GM18498 (cell line): Measurements from ENCODE around the gene MPHOSPH6.
"Not testable (repeated sequence)": the region's sequence is repeated elsewhere in the genome, so short reads cannot be mapped to it uniquely, and the experiment has no call there.

ENCODE experiments used
- ATAC-seq: cut with Tn5 transposase; IDR thresholded peaks from one replicate; pipeline ENCODE4 v1.9.1; 2021; ENCODE audit warnings: mild to moderate bottlenecking, moderate library complexity; ENCODE audit not compliant: unreplicated experiment

MPHOSPH6 gene, protein sequence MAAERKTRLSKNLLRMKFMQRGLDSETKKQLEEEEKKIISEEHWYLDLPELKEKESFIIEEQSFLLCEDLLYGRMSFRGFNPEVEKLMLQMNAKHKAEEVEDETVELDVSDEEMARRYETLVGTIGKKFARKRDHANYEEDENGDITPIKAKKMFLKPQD

DNA sequence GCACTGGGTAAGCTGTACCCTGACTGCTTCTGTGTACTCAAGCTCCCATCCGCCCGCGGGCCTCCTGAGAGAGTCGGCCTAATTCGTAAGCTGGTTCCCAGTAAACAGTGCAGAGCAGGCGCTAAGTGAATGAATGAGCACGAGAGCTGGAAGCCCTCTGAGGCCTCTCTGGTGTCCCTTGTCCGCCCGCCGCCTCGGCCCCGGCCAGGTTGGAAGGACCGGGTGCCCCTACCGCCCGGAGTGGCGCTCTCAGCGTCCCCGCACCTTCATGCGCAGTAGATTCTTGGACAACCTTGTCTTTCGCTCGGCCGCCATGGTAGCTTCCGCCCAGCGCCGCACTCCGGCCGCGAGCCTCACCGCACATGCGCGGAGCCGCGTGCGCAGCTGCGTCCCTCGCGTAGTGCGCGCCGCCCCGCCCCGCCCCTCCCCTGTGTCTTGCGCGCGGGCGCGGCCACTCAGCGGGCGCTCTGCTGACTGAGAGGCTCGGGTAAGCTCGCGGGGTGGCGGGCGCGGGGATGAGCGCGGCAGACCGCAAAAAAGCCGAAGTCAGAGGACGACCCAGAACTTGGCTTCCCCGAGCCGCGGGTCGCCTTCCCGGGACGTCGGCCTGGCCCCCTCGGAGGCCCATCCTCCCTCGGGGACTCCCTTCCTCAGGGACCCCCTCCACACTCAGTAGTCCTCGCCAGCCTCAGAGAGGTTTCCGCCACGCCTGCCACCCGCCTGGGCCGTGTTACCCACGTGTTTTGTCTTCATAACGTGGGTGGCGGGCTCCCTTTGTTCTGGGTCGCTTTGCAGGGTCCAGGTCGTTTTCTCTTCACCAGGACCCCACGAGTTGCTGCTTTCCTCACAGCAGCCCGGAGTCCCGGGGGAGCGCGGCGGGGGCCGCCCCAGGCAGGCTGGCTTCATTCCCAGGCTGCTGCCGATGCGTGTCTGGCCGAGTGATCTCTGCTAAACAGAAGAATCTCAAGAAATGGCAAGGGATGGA lies at the start of gene MPHOSPH6:
TSS of gene MPHOSPH6 (minus strand) at position 364 of the 985 bp plus-strand sequence. CDS start at position 315, 49 bp downstream.
- peak; percentile 97 for ATAC-seq

DNA sequence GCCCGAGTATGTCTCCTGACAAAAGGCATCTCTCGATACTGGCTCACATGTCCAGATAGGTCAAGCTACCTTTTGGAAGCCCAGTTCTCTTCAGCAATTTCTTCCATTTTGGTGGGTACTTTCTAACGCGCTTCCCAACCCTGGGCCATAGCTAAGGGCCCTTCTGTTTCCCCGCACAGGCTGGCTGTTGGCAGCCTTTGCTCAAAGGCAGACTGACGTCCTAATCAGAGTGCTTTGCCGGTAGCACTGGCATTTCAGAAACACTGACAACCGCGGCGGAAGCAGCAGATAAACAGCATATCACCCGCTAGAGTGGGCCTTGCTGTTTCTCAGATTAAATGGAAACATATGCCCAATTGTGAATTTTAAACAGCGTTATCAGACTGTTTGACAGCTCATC lies 49.3 kb upstream of the MPHOSPH6 start:
- no peak for ATAC-seq

DNA sequence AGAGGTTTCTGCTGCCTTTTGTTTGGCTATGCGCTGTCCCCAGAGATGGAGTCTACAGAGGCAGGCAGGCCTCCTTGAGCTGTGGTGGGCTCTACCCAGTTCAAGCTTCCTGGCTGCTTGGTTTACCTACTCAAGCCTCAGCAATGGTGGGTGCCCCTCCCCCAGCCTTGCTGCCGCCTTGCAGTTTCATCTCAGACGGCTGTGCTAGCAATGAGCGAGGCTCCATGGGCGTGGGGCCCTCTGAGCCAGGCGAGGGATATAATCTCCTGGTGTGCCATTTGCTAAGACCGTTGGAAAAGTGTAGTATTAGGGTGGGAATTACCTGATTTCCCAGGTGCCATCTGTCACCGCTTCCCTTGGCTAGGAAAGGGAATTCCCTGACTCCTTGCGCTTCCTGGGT lies 39.3 kb upstream of the MPHOSPH6 start:
- ATAC-seq: not testable (repeated sequence)

DNA sequence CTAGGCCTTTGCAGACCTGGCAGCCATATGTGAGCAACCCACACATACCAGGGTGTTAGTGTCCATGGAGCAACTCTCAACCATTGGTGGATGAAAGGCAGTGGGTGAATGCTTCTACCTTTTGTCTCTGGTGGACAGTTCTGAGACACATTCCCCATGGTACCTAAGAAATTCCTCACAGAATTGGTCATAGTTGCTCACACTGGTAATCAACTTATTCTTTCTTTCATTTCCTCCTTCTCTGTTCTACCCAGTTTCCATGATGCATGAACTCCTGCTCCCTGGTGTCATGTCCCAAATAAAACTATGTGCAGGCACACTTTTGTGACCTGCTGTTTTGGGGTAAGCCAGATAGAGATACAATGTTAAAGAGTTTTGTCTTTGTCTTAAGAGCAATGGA lies 33.2 kb upstream of the MPHOSPH6 start:
- no peak for ATAC-seq

DNA sequence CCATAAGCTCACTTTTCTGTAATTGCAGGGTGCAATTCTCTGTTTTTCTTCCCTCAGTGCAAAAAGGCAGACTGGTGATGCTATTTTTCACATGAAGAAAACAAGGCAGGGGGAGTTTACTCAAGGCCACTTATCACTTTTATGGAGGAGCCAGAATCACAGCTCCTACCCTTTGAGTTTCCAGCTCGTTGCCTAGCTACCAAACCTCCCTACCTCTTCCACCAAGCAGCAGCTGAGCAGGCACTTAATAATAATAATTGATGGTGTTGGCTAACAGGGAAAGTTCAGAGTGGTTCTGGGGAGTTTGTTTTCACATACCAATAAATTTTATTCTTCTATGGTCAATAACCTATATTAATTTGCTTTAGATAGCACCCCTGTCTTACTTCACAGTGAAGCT lies 31.9 kb upstream of the MPHOSPH6 start:
- ATAC-seq: no peak

DNA sequence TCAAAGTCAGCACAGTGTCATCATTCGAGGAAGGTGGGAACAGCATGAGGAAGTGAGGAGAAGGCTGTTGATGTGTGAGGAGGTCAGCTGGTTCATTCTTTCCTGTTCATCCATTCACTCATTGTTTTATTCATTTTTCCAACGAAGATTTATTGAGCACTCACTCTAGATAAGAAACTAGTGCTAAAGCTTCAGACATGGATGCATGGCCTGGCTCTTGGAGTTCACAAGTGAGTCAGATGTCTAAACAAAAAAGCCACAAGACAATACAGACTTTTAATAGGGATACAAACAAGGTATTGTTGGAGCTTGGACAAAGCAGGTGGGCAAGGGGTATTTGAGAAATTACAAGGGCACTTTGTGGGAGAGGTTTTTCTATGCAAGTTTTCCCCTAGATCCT lies 31.3 kb upstream of the MPHOSPH6 start:
- no peak for ATAC-seq

DNA sequence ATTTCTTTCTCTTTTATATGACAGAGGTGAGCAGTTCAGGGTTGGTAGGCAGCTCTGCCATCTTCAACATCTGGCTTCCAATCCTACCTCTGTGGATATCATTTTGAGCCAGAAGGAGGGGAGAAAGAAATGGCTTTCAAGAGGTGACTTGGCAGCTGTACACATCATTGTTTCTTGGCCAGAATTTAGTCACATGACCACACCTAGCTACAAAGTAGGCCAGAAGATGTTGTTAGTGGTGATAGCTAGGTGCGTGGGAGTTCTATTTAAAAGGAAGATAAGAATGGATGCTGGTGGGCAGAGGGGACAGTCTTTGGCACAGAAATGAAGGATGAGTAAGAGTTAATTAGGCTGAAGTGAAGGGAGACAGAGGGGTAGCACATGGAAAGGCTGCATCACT lies 29.2 kb upstream of the MPHOSPH6 start:
- ATAC-seq: no peak

DNA sequence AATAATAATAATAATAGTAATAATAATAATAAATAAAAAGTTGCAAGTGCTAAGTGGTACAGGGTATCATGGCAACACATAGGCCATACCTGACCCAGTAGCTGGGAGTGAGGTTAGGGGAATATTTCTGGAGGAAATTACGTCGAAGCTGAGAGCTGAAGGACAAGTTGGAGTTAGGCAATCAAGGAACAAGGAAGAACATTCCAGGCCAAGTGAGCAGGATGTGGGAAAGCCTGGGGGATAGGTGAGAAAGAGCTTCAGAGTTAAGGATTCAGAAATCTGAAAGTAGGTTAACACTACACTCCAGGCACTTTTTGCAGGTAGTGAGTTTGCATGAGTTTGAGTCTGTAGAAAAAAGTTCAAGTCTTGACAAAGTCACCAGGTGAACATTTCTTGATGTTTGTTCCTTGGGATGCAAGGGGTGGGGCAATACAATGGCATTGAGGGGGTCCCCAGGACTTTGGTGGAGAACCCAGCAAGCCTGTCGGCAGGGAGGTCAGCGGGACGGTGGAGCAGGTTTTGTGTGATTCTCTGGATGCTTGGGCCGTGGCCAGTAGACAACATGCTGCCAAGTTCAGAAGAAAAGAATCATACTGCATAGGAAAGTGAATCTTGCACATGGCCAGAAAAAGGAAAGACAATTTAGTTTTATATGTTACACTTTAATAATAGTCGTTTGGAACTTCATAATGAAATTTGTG lies 27.7 kb upstream of the MPHOSPH6 start:
- no peak for ATAC-seq

DNA sequence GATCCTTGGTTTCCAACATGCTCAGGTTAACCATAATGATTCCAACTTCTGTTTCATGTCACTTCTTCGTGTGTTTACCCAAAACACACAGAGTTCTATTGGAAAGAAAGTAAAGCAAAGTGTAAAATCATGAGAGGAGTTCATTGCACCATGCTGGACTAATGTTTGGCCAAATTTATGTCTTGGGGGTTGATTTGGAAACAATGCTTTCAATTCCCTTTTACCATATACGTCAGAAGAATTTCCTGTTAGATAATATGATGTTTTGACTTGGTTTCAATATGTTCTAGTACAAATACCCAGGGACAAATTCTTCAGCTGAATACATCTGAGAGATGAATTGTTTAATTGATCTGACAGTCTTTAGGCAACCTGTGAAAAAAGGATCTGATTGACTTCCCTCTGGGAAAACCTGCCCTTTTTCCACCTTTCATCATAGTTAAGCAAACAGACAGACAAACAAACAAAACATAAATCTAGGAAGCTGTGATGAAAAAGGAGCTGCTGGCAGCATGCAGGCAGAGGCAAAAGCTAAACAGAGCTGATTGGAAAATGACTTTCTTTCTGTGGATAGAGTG lies 26.0 kb upstream of the MPHOSPH6 start:
- no peak for ATAC-seq

DNA sequence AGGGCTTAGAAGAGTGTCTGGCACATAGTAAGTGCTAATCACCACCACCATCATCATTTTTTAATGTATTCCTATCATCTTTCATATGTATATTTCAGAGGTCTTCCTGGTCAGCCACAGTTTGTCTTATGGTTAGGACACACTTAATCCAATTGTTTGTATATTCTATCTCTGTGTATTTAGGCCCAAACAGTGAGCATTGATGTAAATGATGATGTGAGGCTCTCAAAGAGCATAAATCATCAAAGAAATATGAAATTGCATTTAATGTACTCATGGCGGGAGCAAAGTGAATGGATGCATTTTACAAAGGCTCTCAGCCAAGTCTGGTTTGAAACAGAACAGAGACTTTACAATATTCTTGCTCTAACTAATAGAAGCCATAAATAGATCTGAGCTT lies 24.1 kb upstream of the MPHOSPH6 start:
- no peak for ATAC-seq

DNA sequence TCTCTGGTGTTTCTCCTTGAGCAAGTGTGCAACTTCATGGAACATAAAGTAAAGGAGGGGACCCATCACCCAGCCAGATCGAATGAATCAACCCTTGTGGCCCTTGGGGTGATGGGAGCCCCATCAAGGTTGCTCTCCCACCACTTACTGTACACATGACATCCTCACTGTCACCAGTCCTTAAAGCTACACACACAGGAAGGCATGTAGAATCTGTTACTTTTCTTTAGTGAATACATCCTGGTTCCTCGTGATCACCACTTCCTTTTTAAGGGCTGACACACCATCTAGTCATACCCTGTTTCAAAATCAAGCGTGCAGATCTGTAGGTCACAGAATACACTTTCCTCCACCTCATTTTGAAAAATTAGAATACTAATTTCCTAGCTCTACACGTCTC lies 22.6 kb upstream of the MPHOSPH6 start:
- no peak for ATAC-seq

DNA sequence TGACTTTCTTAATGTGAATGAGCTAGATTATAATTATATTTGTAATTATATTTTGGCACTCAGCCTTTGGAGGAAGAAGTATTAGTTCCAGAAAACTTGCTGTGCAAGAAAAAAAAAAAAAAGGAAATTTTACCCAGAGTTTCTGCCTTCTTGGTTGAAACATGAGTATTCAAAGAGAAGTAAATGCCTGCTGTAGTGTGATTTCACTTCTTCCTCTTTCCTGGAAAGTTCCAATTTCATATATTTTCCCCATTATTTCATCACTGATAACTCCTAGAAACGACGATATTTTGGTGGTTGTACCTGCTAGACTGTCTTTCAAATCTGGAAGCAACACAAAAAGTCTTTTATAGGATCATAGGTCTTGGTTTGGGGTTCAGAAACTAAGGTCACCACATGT lies 20.4 kb upstream of the MPHOSPH6 start:
- no peak for ATAC-seq

DNA sequence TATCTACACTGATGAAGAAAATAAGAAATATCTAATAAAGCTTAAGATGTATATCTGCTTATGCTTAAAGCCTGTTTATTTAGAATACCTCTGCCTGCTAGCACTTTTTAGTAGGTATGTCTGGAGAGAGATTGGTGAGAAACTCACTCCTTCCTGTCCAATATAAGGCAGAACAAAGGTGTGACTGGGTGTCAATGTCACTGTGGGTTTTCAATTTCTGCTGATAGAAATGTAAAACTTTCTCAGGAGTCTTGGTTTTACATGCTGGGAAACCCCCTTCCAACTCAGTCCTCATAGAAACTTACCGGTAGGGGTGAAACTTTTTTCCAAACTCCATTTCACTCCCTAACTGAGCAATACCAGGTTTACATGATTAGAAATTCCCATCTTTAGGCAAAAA lies 17.8 kb upstream of the MPHOSPH6 start:
- ATAC-seq: no peak

DNA sequence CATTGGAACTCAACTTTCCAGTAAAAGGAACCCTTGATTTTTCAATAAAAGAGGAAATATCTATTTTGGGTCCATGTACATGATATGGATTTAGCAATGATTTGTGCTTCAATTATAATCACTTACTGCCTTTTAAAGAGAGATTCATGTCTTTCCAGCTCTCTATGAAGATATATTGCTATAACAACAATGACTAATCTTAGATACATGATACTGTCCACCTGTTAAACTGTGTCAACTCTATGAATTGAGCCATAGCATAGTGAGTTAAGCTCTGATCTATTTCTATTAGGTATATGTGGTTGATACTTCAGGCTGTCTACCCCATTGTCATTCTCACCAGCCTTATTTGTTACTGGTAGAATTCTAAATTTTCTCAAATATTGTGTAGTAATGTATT lies 15.0 kb upstream of the MPHOSPH6 start:
- ATAC-seq: no peak

DNA sequence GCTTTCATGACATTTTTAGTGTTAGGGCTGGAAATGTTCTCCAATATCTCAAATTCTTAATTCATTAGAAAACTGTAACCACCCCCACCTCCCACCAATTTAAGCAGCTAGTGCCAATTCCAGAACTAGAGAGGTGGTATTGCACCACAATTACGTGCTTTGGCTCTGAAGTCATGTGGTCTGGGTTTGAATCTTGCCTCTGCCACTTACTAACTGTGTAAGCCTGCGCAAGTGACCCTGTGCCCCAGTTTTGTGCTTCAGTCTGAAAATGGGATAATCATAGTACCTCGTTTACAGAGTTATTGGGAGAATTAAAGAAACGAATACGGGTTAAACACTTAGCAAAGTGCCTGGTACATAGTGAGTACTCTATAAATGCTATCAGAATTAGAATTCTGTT lies 14.2 kb upstream of the MPHOSPH6 start:
- ATAC-seq: no peak

DNA sequence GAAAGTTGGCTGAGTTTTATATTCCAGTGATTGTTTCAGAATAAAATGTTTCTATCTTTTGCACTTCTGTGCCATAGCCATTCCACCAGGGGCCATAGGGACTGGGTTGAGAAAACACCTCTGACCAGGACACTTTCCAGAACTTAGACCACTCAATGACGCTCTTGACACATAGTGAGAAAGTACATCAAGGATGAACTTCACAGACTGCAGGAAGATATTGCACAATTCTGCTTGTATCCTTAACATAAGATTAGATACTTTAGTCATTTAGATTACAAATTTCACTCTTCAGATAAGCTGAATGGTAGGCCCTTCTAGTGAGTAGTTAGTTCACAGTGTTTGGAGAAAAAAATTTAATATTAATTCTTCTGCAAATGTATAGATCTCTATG lies 13.0 kb upstream of the MPHOSPH6 start:
- no peak for ATAC-seq

DNA sequence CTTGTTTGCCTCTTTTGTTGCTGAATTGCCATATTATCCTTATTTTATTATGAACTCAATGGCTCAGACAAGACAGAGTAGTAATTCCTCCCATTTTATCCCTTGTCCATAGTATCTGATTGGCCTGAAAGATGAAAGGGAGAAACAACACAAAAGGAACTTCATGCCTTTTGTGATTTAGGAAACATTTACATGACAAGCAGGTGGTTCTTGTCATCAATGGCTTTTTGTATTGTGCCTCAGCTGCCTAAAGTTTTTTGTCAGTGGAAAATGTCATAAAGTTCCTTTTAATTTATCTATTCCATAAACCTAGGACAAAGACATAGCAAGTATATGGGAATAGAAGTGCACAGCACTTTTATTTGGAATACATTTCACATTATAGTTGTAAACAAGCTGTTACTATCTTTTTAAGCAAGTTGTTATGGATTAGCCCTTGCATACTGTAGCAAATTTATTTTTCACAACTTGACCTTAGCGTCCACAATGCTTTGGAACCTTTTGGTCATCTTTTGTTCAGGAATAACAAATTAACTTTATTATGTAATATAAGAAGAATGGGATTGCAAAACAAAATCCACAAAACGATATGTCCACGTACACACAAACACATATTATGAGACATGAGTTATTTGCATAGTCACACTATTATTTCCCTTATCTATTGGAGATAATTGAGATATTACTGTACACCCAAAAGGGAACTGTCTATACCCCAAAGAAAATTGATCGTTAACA lies 12.4 kb upstream of the MPHOSPH6 start:
- ATAC-seq: no peak

DNA sequence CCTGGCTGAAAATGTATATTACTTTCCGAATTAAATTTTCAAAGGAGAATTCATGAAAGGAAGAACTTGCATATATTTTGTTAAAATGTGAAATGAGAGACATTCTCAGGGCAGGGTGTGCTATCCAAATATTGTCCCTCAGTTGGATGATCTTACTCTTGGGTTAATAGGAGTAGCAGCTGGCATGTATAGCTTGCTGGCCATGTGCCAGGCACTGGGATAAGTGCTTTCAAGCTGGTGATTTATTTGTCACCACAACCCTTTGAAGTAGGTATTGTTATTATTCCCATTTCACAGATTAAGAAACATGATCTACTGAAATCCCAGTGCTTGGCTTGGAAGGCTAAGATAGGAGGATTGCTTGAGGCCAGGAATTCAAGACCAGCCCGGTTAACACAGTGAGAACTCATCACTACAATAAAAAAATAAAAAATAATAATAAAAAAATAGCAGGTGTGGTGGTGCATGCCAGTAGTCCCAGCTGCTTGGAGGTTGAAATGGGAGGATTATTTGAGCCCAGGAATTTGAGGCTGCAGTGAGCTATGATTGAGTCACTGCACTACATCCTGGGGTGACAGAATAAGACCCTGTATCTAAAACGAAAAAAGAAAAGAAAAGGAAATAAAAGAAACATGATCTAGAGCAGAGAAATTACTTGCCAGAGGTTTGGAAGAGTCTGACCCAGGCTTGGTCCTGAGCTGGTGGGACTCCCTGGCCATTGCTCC lies 11.6 kb upstream of the MPHOSPH6 start:
- no peak for ATAC-seq

DNA sequence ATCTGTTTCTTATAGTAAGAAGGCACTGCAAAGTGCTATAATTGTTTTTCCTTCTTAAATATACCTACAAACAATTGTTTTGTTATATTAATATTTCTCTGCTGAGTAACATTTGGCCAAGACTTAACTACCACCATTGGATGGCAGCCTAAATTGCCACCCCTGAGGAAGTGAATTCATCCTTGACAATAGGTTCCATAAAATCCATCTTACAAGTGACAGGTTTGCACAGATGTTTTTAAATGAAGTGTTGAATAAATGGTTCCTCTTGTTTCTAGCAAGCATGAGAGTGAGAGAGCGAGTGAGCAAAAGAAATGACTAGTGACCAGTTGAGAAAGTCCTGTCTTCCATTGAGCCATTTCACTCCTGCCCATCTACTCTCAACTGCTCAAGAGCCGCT lies 8.3 kb upstream of the MPHOSPH6 start:
- ATAC-seq: no peak

DNA sequence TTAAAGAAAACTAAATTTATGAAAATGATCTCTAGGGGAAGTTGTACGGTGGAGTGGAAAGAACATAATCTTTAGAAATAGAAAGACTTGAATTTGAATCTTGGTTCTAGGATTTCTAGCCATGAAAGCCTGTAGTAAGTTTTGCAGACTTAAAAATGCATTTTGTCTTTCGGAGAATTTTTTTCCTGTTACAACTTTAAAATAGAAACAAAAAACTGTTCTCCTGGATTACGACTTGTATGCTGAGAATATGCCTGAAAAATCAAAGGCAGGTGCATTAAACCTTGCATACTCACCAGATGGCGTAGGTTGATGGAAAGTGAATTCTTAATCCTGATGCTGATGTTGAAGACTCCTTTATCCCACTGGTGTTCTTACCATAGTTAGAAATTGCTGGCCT lies 7.5 kb upstream of the MPHOSPH6 start:
- ATAC-seq: no peak
